A673 (cell line): ENCODE data around the gene CLRN2.

Source experiments
- EZH2 ChIP-seq: fragments of 200-600 bp; sonication (generic); IDR thresholded peaks from 2 replicates; pipeline ENCODE4 v1.6.1; 2017; ENCODE audit warnings: borderline replicate concordance, low read depth, mild to moderate bottlenecking, mixed read lengths, antibody characterized with exemption, low read length; ENCODE audit not compliant: poor library complexity, severe bottlenecking
- TF ChIP-seq, protein P1 (sequence below): fragments of 300-800, 200-600 bp; sonication (generic); conservative IDR thresholded peaks from 2 replicates; pipeline ENCODE4 v1.5.1; 2017; ENCODE audit warnings: low read depth, mild to moderate bottlenecking, antibody characterized with exemption, low read length, moderate library complexity, mixed read lengths

DNA sequence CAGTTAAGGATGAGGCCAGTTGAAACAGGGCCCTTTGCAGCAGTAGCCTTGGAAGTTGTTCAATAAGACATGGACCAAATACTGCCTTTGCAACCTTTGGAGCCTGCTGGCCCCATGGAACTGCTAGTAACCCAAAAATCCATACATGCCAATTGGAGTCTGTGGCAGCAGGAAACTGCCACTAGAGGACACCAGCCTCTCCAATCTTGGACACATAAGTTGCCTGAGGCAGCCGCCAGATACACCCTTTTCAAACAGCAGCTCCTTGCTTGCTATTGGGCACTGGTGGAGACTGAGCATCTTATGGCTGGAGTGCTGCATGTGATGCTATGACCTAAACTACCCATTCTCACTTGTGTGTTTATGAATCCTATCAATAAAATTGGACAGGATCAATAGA lies 47.2 kb downstream of the CLRN2 start:
- TF ChIP-seq, protein P1, sequence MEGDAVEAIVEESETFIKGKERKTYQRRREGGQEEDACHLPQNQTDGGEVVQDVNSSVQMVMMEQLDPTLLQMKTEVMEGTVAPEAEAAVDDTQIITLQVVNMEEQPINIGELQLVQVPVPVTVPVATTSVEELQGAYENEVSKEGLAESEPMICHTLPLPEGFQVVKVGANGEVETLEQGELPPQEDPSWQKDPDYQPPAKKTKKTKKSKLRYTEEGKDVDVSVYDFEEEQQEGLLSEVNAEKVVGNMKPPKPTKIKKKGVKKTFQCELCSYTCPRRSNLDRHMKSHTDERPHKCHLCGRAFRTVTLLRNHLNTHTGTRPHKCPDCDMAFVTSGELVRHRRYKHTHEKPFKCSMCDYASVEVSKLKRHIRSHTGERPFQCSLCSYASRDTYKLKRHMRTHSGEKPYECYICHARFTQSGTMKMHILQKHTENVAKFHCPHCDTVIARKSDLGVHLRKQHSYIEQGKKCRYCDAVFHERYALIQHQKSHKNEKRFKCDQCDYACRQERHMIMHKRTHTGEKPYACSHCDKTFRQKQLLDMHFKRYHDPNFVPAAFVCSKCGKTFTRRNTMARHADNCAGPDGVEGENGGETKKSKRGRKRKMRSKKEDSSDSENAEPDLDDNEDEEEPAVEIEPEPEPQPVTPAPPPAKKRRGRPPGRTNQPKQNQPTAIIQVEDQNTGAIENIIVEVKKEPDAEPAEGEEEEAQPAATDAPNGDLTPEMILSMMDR: peak; percentile 47
- TF ChIP-seq EZH2: no peak
